Stimulated activated CD4-positive, alpha-beta T cell treated with anti-CD3 and anti-CD28 coated beads, TNF-alpha, amount 100 ng/mL, for 24 hours (primary cell): ENCODE data around the gene RAD51D.
A peak's percentile ranks its signal among the peaks of the same experiment; 100 is the strongest.
"Not testable (repeated sequence)": the region's sequence is repeated elsewhere in the genome, so short reads cannot be mapped to it uniquely, and the experiment has no call there.

Experiments
- DNase-seq, 3 experiments: peaks; one replicate each; pipeline ENCODE4 v3.0.0-alpha.2; 2020; ENCODE audit warnings: low read depth in 3 of 3

Gene RAD51D

DNA sequence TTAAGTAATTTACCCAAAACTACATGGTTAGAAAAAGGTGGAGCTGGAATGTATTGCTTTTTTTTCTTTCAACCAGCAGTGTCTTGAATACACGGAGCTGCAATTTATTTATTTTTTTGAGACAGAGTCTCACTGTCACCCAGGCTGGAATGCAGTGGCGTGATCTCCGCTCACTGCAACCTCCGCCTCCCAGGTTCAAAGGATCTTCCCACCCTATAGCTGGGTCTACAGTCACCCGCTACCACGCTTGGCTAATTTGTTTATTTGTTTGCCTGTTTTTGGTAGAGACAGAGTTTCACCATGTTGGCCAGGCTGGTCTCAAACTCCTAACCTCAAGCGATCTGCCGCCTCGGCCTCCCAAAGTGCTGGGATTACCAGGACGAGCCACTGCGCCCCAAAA lies 29.0 kb downstream of the RAD51D start:
- not testable (repeated sequence) for DNase-seq

DNA sequence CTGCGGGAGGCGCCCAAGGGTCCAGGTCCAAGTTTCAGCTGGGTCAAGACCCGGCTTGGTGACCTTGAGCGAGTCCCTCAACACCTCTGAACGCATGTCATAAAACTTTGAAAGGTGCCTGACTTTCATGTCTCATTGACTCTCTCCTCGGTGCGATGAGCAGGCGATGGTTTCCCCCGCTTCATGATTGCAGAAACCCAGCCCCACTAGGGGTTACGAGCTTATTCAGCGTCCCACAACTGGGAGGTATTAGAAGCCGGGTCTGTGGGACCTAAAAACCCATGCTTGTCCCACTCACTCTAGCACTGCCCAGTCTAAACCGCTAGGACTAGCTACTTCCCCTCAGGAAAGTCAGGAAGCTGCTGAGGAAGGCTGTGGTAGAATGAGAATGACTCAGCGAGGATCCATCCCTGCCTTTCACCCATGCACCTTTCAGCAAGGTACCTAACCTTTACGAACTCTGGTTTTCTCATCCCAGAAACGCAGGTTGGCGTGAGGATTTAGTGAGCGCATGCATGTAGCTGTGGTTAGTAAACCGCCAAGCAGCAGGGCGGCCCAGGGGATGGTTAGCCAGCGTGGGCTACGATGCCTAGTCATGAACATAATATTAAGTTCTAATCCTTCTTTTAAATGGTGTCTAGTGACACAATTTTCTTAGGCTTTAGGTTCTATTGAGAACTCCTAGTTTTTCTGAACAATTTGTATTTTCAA lies 29.9 kb downstream of the RAD51D start:
- peak in 1 of 3 experiments; percentile 53 for DNase-seq

DNA sequence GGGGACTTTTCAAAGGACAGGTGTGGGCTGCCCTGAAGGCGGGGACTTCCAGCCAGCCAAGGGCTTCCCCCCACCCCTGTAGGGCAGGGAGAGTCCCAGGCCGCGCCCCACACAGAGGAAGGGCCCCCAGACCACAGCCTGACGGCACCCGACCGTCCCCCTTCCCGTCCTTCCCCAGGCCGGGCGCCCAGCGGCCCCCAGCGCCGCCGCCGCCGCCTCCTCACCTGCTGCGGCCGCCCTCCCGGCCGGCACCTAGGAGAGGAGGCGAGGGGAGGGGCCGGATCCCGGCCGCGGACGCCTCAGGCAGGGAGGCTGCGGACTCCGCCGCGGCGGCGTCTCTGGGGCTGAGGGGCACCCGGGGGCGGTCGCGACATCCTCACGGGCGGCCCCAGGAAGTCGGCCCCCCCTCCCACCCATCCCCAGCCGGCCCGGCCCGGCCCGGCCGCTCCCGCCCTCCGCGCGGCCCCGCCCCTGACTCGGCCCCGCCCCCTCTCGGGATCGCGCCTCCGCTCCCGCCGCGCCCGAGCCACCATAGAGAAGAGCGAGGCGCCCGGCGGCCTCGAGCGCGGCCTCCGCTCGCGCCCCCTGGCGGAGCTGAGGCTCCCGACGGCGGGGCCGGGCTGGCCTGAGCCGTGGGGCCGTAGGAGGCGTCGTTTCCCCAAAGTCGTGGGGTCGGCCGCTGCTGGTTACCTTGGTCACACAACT lies 30.6 kb downstream of the RAD51D start:
- peak; percentile 80 to 88 (median 82) for DNase-seq

DNA sequence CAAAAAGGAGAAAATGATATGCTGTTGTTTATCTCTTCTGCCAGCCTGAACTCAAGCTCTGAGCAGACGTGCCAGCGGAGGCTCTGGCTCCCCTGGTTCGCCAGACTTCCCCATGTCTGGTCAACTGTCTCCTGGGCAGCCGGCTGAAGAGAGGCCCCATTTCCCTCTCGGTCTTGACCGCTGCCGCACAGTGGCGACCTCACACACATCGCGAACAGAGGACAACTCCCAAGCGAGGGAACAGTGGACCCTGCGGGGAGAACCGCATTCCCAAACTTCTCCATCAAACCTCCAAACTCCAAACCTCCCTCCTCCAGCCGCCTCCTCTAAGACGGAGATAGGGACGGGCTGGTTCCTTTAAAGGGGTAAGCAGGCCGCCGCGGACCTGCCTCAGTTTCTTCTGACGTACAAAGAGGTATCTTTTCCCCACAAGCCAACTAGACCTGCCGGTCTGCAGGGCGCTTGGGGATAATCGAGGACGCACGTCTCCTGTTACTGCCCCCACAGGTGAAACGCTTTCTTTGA lies 31.2 kb downstream of the RAD51D start:
- no peak for DNase-seq

DNA sequence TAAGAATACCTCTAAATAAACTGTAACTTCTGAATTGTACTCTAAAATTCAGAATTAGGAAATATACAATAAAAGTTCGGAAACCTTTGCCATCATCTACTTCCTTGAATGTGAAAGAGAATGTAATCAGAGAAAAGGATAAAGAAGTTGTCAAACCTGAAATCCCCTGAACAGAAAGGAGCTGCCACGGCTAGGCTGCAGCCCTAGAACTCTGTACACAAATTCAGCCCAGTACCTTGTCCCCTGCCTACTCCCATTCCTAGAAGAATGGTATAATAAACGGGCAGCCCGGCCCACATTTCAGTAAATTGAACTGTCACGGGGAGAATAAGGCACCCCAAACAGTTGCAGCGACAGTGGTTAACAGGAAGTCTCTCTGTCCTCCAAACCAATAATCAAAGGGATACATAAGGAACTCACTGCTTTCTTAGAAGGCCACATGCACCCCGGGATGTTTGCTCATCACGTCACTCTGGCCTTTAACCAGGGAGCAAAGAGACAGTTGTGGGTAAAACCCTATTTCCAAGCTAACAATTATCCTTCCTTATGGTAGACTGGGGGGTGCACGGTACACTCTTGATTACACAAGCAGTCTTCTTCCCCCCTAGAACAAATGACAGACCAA lies 31.8 kb downstream of the RAD51D start:
- DNase-seq = no peak

DNA sequence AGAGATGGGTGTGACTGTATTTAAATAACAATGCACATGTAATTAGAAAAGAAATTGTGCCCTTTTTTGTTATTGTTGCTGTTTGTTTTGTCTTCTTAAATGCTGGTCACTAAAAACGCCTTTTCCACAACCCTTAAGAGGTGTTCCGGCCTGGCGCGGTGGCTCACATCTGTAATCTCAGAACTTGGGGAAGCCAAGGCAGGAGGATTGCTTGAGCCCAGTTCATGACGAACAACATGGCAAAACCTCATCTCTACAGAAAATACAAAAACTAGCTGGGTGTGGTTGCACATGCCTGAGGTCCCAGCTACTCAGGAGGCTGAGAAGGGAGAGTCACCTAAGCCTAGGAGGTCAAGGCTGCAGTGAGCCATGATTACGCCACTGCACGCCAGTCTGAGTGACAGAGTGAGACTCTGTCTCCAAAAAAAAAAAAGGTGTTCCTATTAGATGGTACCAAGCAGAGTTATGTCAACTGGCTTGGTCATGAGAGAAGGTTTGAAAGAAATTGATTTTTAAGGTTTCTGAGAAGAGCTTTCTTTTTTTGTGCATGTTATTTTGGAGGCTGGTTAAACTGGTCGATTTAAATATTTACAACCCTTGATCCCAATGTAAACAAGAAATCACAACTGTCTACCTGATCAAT lies 32.6 kb downstream of the RAD51D start:
- DNase-seq = no peak

DNA sequence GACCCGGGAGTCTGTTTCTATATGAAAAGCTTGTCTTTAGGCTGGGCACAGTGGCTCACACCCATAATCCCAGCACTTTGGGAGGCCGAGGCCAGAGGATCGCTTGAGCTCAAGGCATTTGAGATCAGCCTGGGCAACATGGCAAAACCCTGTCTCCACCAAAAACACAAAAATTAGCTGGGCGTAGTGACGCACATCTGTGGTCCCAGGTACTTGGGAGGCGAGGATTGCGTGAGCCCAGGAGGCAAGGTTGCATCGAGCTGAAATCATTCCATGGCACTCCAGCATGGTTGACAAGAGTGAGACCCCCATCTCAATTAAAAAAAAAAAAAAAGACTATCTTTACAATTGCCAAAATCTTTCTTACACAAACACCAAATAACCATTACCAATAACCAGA lies 33.5 kb downstream of the RAD51D start:
- DNase-seq = no peak

DNA sequence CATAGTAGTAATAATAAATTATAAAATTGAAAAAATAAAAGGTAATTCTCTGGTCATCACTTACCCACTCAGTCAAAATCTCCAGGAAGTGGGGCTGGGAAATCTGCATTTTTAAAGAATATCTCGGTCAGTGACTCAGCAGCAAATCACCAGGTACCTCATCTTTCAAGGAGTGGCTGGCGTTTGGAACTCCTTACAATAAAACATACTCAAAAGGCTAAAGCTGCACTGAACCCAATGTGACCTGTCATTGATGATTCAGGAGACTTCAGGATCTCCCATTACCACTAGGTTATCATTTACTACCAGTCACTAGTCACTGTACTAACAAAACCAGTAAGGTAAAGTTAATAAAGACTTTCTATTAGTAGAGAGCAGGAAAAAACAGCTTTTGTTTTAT lies 34.7 kb downstream of the RAD51D start:
- no peak for DNase-seq

DNA sequence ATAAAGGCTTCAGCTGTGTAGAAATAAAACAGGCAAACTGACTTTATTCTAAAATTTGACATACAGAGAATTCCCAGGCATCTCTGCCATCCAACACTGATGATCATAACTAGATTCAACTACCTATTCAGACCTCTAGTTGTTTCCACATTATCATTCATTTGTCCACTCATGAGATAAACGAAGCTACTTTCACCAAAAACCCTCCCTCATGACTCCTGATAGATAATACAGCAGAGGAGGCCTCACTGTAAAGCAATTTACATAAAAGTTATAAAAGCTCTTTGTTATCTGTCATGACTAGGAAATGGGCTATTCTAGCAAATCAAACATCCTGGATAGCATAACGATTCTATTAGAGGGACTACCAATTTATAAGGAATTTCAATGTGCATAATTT lies 36.6 kb downstream of the RAD51D start:
- no peak for DNase-seq

DNA sequence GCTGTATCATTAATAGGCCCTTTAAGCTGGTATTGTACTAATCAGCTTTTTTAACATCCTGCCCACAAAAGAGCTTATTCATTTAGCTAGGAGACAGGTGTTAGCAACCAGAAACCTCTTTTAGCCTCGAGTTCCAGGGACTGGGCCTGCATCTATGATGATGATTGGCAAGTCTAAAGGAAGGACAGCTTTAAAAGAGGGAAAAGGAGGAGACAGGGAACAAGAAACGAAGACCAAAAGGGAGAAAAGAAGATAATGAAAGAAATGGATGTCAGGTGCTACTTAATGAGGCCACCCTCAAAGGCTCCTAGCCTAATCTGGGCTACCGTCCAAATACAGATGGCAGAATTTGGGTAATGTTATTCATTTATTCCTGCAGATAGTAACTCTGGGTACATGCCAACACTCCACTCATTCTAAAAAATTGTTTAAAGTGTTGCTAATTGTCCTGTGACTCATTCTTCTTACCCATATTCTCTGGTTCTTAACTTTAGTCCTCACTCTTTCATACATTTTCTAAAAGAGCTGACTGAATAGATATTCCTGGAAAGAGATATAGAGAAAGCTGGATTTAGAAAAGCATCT lies 37.5 kb downstream of the RAD51D start:
- DNase-seq = no peak

DNA sequence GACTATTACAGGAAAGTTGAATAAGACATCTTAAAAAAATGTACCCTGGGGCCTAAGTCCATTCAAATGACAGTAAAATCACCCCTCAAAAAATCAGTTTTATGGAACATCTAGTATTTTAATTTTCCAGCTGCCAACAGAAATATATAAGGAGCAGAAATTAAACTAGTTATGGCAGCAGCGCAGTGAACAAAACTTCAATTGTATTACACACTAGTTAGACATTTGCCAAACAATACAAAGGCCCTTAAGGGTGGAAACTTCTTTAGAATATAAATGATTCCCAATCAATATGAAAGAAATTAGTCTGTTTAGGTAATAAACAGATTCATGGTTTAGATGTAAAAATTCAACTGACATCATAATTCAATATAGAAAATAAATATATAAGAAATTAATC lies 38.0 kb downstream of the RAD51D start:
- DNase-seq = no peak

DNA sequence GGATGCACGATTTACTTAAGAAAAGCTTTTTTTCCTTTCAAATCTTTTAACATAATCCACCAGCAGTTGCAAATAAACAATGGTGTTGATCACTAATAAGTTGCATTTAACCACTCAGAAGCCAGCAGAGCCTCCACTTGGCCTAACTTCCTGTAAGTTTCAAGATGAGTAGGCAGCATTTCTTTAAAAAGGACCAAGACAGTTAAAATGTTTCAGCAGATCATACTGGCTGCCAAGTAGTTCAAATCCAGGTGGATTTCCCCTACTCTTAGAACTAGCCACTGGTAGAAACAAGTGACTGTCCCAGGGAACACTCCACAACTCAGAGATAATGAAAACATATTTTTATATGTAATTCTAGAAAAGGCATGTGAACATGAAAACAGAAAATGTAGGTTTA lies 39.1 kb downstream of the RAD51D start:
- no peak for DNase-seq

DNA sequence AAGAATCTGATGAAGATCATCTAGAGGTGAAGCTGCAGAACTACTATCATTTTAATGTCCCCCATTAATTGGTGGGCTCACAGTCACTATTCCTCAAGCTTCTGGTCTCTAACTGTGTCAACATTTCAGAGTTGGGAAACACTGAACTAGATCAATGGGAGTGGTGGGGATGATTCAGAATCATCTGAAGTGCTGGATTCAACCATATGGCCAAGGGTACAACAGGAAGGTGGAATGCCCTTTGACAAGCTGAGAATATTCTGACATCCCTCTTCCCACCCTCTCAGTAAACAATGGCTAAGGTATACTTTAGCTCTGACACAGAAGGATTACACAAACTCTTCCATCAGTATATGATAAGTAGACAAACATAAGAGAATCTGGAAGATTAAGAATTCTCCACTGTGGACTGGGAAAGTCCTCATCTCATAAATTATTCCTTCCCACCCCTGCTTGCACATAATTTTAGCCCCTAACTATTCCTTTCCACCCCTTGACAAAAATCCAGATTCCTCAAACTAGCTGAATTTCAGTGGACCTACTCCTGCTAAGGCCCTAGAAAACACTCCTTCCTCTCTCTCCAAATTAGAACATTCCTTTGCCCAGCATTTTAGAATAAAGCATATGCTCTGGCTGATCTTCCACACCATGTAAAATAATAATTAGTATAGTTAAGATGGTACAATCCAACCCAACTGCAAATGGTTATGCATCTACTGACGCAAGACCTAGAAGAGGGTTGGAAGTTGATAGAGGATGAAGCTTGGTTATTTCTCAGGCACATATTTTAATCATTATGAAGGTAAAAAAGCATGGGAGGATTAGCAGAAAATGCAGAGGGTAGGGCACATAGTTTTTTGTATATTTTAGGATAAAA lies 39.9 kb downstream of the RAD51D start:
- no peak for DNase-seq

DNA sequence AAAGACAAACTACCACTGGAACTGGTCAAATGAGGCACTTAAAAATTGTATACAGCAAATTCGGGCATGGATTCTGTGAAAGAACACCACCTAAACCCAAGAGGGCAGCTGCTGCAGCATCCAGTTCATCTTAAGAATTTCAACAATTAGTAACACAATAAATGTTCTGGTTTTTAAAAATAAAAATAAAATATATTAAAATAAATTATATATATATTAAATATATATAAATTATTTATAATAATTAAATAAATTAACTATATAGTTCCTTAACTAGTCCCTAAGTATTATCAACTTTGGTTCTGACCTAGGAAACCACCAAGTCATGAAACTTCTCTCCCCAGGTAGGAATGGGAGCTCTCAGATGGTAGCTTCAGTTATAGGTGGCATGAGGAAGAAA lies 42.8 kb downstream of the RAD51D start:
- DNase-seq = no peak

DNA sequence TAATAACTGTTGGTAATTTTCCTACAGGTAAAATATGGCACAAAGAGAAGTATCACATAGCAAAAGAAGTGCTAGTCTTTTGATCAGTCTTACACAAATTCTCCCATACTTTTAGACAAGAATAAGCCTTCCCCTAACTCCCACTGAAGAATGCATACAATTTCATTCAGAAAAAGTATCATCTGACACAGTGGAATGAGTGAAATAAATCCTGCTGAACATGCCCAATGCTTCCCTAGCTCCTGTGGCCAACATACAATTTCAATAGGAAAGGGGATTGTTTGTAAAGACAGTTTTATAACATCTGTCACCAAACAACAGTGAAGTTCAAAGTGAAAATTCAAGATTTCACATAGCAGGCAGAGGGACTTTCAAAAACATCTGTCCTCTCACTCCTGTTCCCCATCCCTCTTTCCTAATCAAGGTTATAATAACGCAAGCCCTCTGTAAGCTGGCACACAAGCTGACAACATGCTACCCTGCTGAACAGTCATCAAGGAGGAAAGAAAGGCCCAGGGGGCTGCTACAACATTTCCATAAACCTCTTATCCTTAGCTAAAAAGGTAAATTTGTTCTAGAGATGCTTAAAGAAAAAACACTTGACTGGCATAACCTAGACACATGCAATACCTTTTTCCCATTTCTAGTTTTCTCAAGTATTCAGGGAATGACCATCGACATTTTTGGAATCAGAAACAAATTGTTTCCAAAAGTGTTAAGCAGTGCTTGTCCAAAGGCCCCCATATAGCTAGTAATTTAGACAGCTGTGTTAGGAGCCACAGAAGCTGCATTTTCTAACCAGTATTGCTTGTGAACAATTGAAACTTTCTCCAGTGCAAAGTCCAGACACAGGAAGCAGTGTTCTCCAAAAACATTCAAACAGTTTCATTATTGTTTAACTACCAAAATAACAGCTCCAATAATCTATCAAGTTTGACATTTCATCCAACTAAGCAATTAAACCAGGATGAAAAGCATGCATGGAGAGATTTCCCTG lies 44.7 kb downstream of the RAD51D start:
- DNase-seq = no peak

DNA sequence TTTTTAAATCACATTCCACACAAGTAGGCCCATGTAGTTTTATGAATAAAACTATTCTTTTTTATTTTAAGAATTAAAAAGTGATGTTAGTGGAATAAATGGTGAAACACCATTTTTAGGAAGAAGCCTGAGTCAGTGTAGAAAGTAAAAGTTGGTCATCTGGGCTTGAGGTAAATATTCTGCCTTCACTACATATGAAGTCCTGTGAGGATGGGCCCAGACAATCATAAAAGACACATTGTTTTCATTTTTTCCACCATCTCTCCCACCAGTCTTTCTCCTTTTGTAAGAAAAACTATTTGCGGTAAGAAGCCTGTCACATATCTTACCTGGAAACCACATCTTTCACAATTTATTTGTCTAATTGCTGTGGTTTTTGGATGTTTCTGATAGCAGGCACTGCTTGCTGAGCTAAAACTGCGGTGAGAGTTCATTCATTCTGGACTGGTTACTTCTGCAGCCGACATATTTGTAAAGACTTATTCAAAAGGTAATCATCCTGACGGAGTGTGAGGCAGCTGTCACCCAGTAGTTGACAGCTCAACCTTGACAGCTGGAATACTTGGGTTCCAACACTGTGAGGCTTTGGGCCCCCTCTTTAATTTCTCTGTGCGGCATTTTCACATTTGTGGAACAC lies 45.6 kb downstream of the RAD51D start:
- no peak for DNase-seq

DNA sequence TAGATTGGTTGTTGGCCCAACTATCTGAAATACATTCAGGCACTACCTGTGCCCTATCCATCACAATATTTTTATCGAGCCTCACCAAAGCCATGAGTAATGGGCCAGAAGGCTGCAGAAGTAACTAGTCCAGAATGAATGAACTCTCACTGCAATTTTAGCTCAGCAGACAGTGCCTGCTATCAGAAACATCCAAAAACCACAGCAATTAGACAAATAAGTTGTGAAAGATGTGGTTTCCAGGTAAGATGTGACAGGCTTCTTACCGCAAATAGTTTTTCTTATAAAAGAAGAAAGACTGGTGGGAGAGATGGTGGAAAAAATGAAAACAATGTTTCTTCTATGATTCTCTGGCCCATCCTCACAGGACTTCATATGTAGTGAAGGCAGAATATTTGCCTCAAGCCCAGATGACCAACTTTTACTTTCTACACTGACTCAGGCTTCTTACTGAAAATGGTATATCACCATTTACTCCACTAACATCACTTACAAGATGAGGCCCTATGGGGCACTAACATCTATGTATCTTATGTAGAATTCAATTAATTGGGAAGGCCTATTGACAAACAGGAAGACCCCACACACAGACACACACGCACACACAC lies 46.4 kb downstream of the RAD51D start:
- DNase-seq = no peak

DNA sequence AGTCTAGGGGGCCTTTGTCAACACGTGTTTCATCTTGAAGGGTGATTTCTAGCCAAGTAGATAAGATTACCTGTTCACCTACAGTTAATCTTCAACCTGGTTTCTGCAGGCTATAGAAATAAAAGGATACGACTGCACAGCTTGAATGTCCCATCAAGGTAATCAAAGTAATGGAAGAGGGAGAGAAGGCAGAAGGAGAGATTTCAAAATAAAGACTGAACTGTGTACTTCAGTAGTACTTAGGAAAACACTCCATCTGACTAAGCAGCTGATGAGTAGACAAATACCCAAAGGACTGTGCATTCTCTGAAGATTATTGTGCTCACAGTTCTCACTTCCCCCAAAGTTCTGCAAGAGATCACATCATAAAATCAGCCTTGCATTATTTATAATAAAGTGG lies 50.3 kb downstream of the RAD51D start:
- DNase-seq = no peak

DNA sequence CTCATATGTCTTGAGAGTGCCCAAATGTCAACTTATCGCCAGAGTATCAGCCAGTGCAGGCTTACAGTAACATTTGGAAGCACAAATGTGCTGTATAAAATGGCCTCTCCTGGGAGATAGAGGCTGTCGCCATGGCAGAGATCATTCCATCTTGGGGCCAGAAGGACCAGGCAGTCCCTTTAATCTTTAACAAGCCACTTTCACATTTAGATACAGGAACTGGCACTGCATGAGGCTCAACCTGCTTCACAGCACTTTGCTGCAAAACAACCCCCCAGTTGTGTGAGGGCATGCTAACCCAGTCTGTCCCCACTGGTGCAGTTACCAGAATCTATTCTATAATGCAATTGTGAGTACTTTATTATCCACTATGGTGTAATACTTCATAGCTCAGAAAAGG lies 51.4 kb downstream of the RAD51D start:
- DNase-seq = no peak
